KMS-11 (cell line): Measurements from ENCODE around the gene IGLL1.

Source experiments
- H2AFZ ChIP-seq: fragments of 200-600 bp; sonication (generic); 2 replicates; pipeline ENCODE4 v1.6.1; 2016; ENCODE audit warnings: antibody characterized with exemption, mixed run types, low read depth
- H3K27ac ChIP-seq: fragments of 200-600 bp; sonication (generic); 2 replicates; pipeline ENCODE4 v1.6.1; 2016; ENCODE audit warnings: mild to moderate bottlenecking, mixed run types
- H3K27me3 ChIP-seq: fragments of 200-600 bp; sonication (generic); 2 replicates; pipeline ENCODE4 v1.6.1; 2017; ENCODE audit warnings: mild to moderate bottlenecking, low read depth, mixed run types, moderate library complexity; ENCODE audit not compliant: insufficient read depth
- H3K36me3 ChIP-seq: fragments of 200-600 bp; sonication (generic); 2 replicates; pipeline ENCODE4 v1.6.1; 2017; ENCODE audit warnings: mild to moderate bottlenecking, mixed run types; ENCODE audit not compliant: insufficient read depth
- H3K4me1 ChIP-seq: fragments of 200-600 bp; sonication (generic); 2 replicates; pipeline ENCODE4 v1.6.1; 2016; ENCODE audit warnings: mild to moderate bottlenecking, low read depth, mixed run types; ENCODE audit not compliant: poor library complexity, severe bottlenecking
- H3K4me2 ChIP-seq: fragments of 200-600 bp; sonication (generic); 2 replicates; pipeline ENCODE4 v1.7.0; 2016; ENCODE audit warnings: mild to moderate bottlenecking, mixed run types
- H3K4me3 ChIP-seq: fragments of 200-600 bp; sonication (generic); IDR thresholded peaks from 2 replicates; pipeline ENCODE4 v1.6.1; 2017; ENCODE audit warnings: low read depth, low read length, mixed read lengths; ENCODE audit not compliant: insufficient read depth
- H3K79me2 ChIP-seq: fragments of 200-600 bp; sonication (generic); 2 replicates; pipeline ENCODE4 v1.6.1; 2016; ENCODE audit warnings: low read depth, mixed run types; ENCODE audit not compliant: insufficient read depth
- H3K9ac ChIP-seq: fragments of 200-600 bp; sonication (generic); 2 replicates; pipeline ENCODE4 v1.6.1; 2016; ENCODE audit warnings: mild to moderate bottlenecking, mixed run types
- H4K20me1 ChIP-seq: fragments of 200-600 bp; sonication (generic); 2 replicates; pipeline ENCODE4 v1.6.1; 2016; ENCODE audit warnings: mild to moderate bottlenecking, mixed run types; ENCODE audit not compliant: insufficient read depth
- CTCF ChIP-seq: fragments of 200-600 bp; sonication (generic); conservative IDR thresholded peaks from 2 replicates; pipeline ENCODE4 v1.6.1; 2017; ENCODE audit warnings: low read depth, mild to moderate bottlenecking, antibody characterized with exemption, low read length, moderate library complexity, mixed read lengths

Gene IGLL1

GRCh38 chr22:23591846-23592245 is 11.8 kb upstream of the IGLL1 start:
- Histone ChIP-seq H3K79me2 (no peaks in the 10 kb centered on the region), H3K27ac (no peak overlapping the region), H3K9ac (no peak overlapping the region), H3K4me1 (no peaks in the 10 kb centered on the region), H3K4me2 (no peak overlapping the region), H2AFZ (no peak overlapping the region), H3K4me3 (no peak overlapping the region), H4K20me1 (no peaks in the 10 kb centered on the region), H3K36me3 (no peaks in the 10 kb centered on the region), H3K27me3 (no peaks in the 10 kb centered on the region)
- TF ChIP-seq CTCF = no peak

- Histone ChIP-seq H3K4me1 (no peaks in the 10 kb centered on the region), H3K9ac (no peak overlapping the region), H2AFZ (no peak overlapping the region), H3K36me3 (no peaks in the 10 kb centered on the region), H3K4me2 (no peak overlapping the region), H3K79me2 (no peaks in the 10 kb centered on the region), H3K4me3 (no peak overlapping the region), H3K27ac (no peak overlapping the region), H4K20me1 (no peaks in the 10 kb centered on the region), H3K27me3 (no peaks in the 10 kb centered on the region)
- TF ChIP-seq CTCF = peak; percentile 88
Measured at GRCh38 chr22:23591201-23591791, 11.2 kb upstream of the IGLL1 start.

- no peaks in the 10 kb centered on the region for H3K4me1 ChIP-seq
- no peaks in the 10 kb centered on the region for H3K27me3 ChIP-seq
- H3K36me3 ChIP-seq = no peaks in the 10 kb centered on the region
- H3K4me3 ChIP-seq = no peak overlapping the region
- H4K20me1 ChIP-seq = no peaks in the 10 kb centered on the region
- no peak overlapping the region for H3K4me2 ChIP-seq
- H2AFZ ChIP-seq = no peak overlapping the region
- no peak overlapping the region for H3K9ac ChIP-seq
- H3K27ac ChIP-seq = no peak overlapping the region
- H3K79me2 ChIP-seq = no peaks in the 10 kb centered on the region
- TF ChIP-seq CTCF = no peak
Measured at GRCh38 chr22:23583836-23584235, 3.7 kb upstream of the IGLL1 start.

GRCh38 chr22:23583153-23583552 is 3.1 kb upstream of the IGLL1 start:
- H3K4me1 ChIP-seq = no peaks in the 10 kb centered on the region
- H3K36me3 ChIP-seq = no peaks in the 10 kb centered on the region
- no peak for TF ChIP-seq CTCF
- no peak overlapping the region for H2AFZ ChIP-seq
- no peaks in the 10 kb centered on the region for H3K79me2 ChIP-seq
- no peak overlapping the region for H3K4me2 ChIP-seq
- H3K27me3 ChIP-seq = no peaks in the 10 kb centered on the region
- no peak overlapping the region for H3K4me3 ChIP-seq
- no peaks in the 10 kb centered on the region for H4K20me1 ChIP-seq
- no peak overlapping the region for H3K27ac ChIP-seq
- no peak overlapping the region for H3K9ac ChIP-seq
